H1 (cell line): ENCODE data around the gene POLA1. TPM values are rescaled to one million over a fixed set of nuclear protein-coding genes. Genes with fewer than 3 reads are reported as not detected.
A peak's percentile ranks its signal among the peaks of the same experiment; 100 is the strongest.

ENCODE experiments used
- CTCF ChIA-PET: fragments of 300-600 bp; sonication (Branson Sonifier 250); formaldehyde crosslinking; loops from one replicate; lab custom pipeline; 2021; ENCODE audit not compliant: partially characterized antibody; lab: Charles Lee
- POLR2A ChIA-PET: fragments of 300-600 bp; sonication (Branson Sonifier 250); formaldehyde crosslinking; loops from one replicate; lab custom pipeline; 2021; ENCODE audit warnings: inconsistent platforms; ENCODE audit not compliant: partially characterized antibody; lab: Charles Lee
- DNase-seq, 2 experiments: peaks; one replicate each; pipeline versions ENCODE4 v3.0.0 to v3.0.0-alpha.2; 2010 to 2022; ENCODE audit warnings: low spot score in 2 of 2, low read depth in 1 of 2, mixed read lengths in 1 of 2
- FAIRE-seq: peaks from 2 replicates; lab custom pipeline; 2011; peaks lifted over from hg19 to GRCh38; lab: Jason Lieb, UNC
- H2AFZ ChIP-seq: 2 replicates; pipeline ENCODE4 v1.8.1; 2012; ENCODE audit warnings: low read length, inconsistent platforms
- H2AK5ac ChIP-seq: 2 replicates; pipeline ENCODE4 v1.6.1; 2013; ENCODE audit warnings: low read depth, low read length
- H2BK120ac ChIP-seq: replicated peaks from 2 replicates; pipeline ENCODE3; 2013; ENCODE audit warnings: low read depth, low read length, inconsistent platforms
- H2BK12ac ChIP-seq: 2 replicates; pipeline ENCODE4 v1.6.1; 2013; ENCODE audit warnings: low read depth, low read length
- H2BK15ac ChIP-seq: 2 replicates; pipeline ENCODE4 v1.6.1; 2013; ENCODE audit warnings: low read length
- H2BK20ac ChIP-seq: 2 replicates; pipeline ENCODE4 v1.6.1; 2013; ENCODE audit warnings: low read length
- H2BK5ac ChIP-seq: 2 replicates; pipeline ENCODE4 v1.6.1; 2013; ENCODE audit warnings: low read depth, low read length
- H3K14ac ChIP-seq: 2 replicates; pipeline ENCODE4 v1.6.1; 2013; ENCODE audit warnings: inconsistent platforms; ENCODE audit not compliant: insufficient read length
- H3K18ac ChIP-seq: 2 replicates; pipeline ENCODE4 v1.6.1; 2013; ENCODE audit warnings: low read length; ENCODE audit errors: extremely low read depth
- H3K23ac ChIP-seq: 2 replicates; pipeline ENCODE4 v1.6.1; 2013; ENCODE audit warnings: inconsistent platforms; ENCODE audit not compliant: insufficient read length
- H3K23me2 ChIP-seq: 2 replicates; pipeline ENCODE4 v1.6.1; 2013; ENCODE audit warnings: low read depth, low read length
- H3K27ac ChIP-seq: 2 replicates; pipeline ENCODE4 v1.6.1; 2011; ENCODE audit warnings: low read depth, low read length, inconsistent platforms
- H3K27me3 ChIP-seq, 4 experiments: replicated peaks in 1 of 4; 1 replicate in 1 of 4; 2 replicates in 3 of 4; pipeline versions ENCODE4 v1.6.1 to v1.8.1; 2011 to 2013; ENCODE audit warnings: low read length in 3 of 4, mild to moderate bottlenecking in 3 of 4, inconsistent platforms in 2 of 4, mixed read lengths in 2 of 4, moderate library complexity in 1 of 4; ENCODE audit not compliant: control insufficient read depth in 3 of 4, insufficient read depth in 3 of 4; ENCODE audit errors: extremely low read depth in 1 of 4
- H3K36me3 ChIP-seq, 4 experiments: 2 replicates each; pipeline versions ENCODE4 v1.6.1 to v1.8.1; 2011 to 2013; ENCODE audit warnings: mild to moderate bottlenecking in 4 of 4, low read length in 3 of 4, moderate library complexity in 2 of 4, control low read depth in 1 of 4, inconsistent platforms in 1 of 4; ENCODE audit not compliant: insufficient read depth in 4 of 4, control insufficient read depth in 2 of 4
- H3K4ac ChIP-seq: replicated peaks from 2 replicates; pipeline ENCODE3; 2013; ENCODE audit warnings: low read length, low read depth, mixed read lengths, inconsistent platforms; ENCODE audit not compliant: insufficient read length
- H3K4me1 ChIP-seq, 4 experiments: replicated peaks in 1 of 4; 1 replicate in 1 of 4; 2 replicates in 3 of 4; pipeline versions ENCODE4 v1.6.1 to v1.8.1; 2011 to 2013; ENCODE audit warnings: low read length in 3 of 4, inconsistent platforms in 2 of 4, mixed read lengths in 1 of 4; ENCODE audit not compliant: insufficient read depth in 4 of 4, control insufficient read depth in 3 of 4
- H3K4me2 ChIP-seq, 2 experiments: 2 replicates each; pipeline versions ENCODE4 v1.6.1 to v1.8.1; 2011 to 2013; ENCODE audit warnings: low read depth in 2 of 2, low read length in 2 of 2, control low read depth in 1 of 2, inconsistent platforms in 1 of 2, mild to moderate bottlenecking in 1 of 2; ENCODE audit not compliant: insufficient read depth in 1 of 2
- H3K4me3 ChIP-seq, 4 experiments: fragments of 200-600, 300-600 bp in 1 of 4; sonication (generic), shearing (Covaris generic), sonication (Bioruptor Twin) in 1 of 4; 2 replicates each; pipeline versions ENCODE4 v1.5.1 to v1.8.1; 2011 to 2016; ENCODE audit warnings: low read length in 4 of 4, low read depth in 3 of 4, control low read depth in 2 of 4, inconsistent platforms in 2 of 4, mild to moderate bottlenecking in 2 of 4, mixed read lengths in 1 of 4, moderate library complexity in 1 of 4; ENCODE audit not compliant: insufficient read depth in 2 of 4; ENCODE audit errors: extremely low read depth in 1 of 4
- H3K56ac ChIP-seq: replicated peaks from 2 replicates; pipeline ENCODE3; 2013; ENCODE audit warnings: low read depth, mild to moderate bottlenecking, mixed read lengths, low read length, inconsistent platforms; ENCODE audit not compliant: insufficient read length
- H3K79me1 ChIP-seq: 2 replicates; pipeline ENCODE4 v1.6.1; 2013; ENCODE audit warnings: low read depth, low read length, control low read depth
- H3K79me2 ChIP-seq, 2 experiments: 2 replicates each; pipeline versions ENCODE4 v1.6.1 to v1.8.1; 2012 to 2013; ENCODE audit warnings: low read length in 2 of 2, mild to moderate bottlenecking in 2 of 2, inconsistent platforms in 1 of 2; ENCODE audit not compliant: insufficient read depth in 2 of 2, control insufficient read depth in 1 of 2
- H3K9ac ChIP-seq, 4 experiments: replicated peaks in 1 of 4; 1 replicate in 1 of 4; 2 replicates in 3 of 4; pipeline versions ENCODE4 v1.6.1 to v1.8.1; 2011 to 2013; ENCODE audit warnings: low read depth in 3 of 4, low read length in 3 of 4, control low read depth in 2 of 4, mild to moderate bottlenecking in 2 of 4, moderate library complexity in 2 of 4, inconsistent platforms in 1 of 4; ENCODE audit errors: extremely low read depth in 1 of 4
- H3K9me3 ChIP-seq, 2 experiments: 2 replicates each; pipeline versions ENCODE4 v1.6.1 to v1.8.1; 2012 to 2013; ENCODE audit warnings: mild to moderate bottlenecking in 2 of 2, moderate library complexity in 2 of 2, control low read depth in 1 of 2, inconsistent platforms in 1 of 2, low read depth in 1 of 2, low read length in 1 of 2, mixed read lengths in 1 of 2; ENCODE audit not compliant: insufficient read depth in 2 of 2
- H4K20me1 ChIP-seq, 2 experiments: replicated peaks in 1 of 2; 2 replicates each; pipeline versions ENCODE3 to v1.8.1; 2011 to 2013; ENCODE audit warnings: inconsistent platforms in 2 of 2, low read length in 2 of 2, mild to moderate bottlenecking in 1 of 2; ENCODE audit not compliant: insufficient read depth in 2 of 2, control insufficient read depth in 1 of 2
- H4K5ac ChIP-seq: 2 replicates; pipeline ENCODE4 v1.6.1; 2013; ENCODE audit warnings: low read length, low read depth, mixed read lengths, inconsistent platforms; ENCODE audit not compliant: insufficient read length
- H4K8ac ChIP-seq: 2 replicates; pipeline ENCODE4 v1.8.0; 2013; ENCODE audit warnings: mild to moderate bottlenecking, moderate library complexity, low read length, inconsistent platforms; ENCODE audit not compliant: insufficient read depth; ENCODE audit errors: extremely low read depth
- H4K91ac ChIP-seq: replicated peaks from 2 replicates; pipeline ENCODE3; 2013; ENCODE audit warnings: low read length, mixed read lengths, inconsistent platforms; ENCODE audit not compliant: insufficient read length
- CBX8 ChIP-seq: fragments of 300-800, 300-1000 bp; sonication (generic); IDR thresholded peaks from 2 replicates; pipeline ENCODE4 v1.7.1; 2016; ENCODE audit warnings: low read depth, low read length, borderline replicate concordance
- CHD1 ChIP-seq: IDR thresholded peaks from 2 replicates; pipeline ENCODE4 v1.6.1; 2012; ENCODE audit warnings: low read depth, low read length, improper control_type of control experiment
- CTBP2 ChIP-seq: IDR thresholded peaks from 2 replicates; pipeline ENCODE4 v1.7.0; 2011; ENCODE audit warnings: borderline replicate concordance, mild to moderate bottlenecking, moderate library complexity, mixed read lengths, low read length; ENCODE audit not compliant: insufficient read depth, insufficient read length
- EZH2 ChIP-seq: fragments of 200-600 bp; sonication (generic); IDR thresholded peaks from 2 replicates; pipeline ENCODE4 v1.7.1; 2012; ENCODE audit warnings: low read depth, mild to moderate bottlenecking, moderate library complexity, low read length, inconsistent platforms; ENCODE audit not compliant: severe bottlenecking
- GTF2F1 ChIP-seq: IDR thresholded peaks from 2 replicates; pipeline ENCODE4 v1.6.1; 2012; ENCODE audit warnings: low read depth, low read length, improper control_type of control experiment, borderline replicate concordance
- JUND ChIP-seq: IDR thresholded peaks from 2 replicates; pipeline ENCODE4 v1.6.1; 2011; ENCODE audit warnings: mild to moderate bottlenecking, improper control_type of control experiment, low read length
- NRF1 ChIP-seq: IDR thresholded peaks from 2 replicates; pipeline ENCODE4 v1.6.1; 2011; ENCODE audit warnings: mild to moderate bottlenecking, low read depth, low read length, improper control_type of control experiment
- RAD21 ChIP-seq, 2 experiments: IDR thresholded peaks in 1 of 2; conservative IDR thresholded peaks in 1 of 2; 2 replicates each; pipeline ENCODE4 v1.6.1; 2011; ENCODE audit warnings: low read depth in 2 of 2, low read length in 2 of 2, improper control_type of control experiment in 1 of 2, inconsistent platforms in 1 of 2, mild to moderate bottlenecking in 1 of 2, moderate library complexity in 1 of 2
- RBBP5 ChIP-seq: IDR thresholded peaks from 2 replicates; pipeline ENCODE4 v1.7.1; 2012; ENCODE audit warnings: low read depth, mild to moderate bottlenecking, inconsistent platforms, low read length, moderate library complexity, borderline replicate concordance
- RNF2 ChIP-seq: fragments of 200-900, 300-1000 bp; sonication (generic); IDR thresholded peaks from 2 replicates; pipeline ENCODE4 v1.7.1; 2016; ENCODE audit warnings: borderline replicate concordance, low read depth, mild to moderate bottlenecking, antibody characterized with exemption, low read length; ENCODE audit not compliant: poor library complexity, severe bottlenecking; ENCODE audit errors: missing control alignments
- TCF12 ChIP-seq: IDR thresholded peaks from 2 replicates; pipeline ENCODE4 v1.6.1; 2011; ENCODE audit warnings: low read depth, mild to moderate bottlenecking, low read length
- WGBS, 2 experiments: shearing (Covaris generic) in 1 of 2; methylation state at CpG; one replicate each; pipeline versions ENCODE4 v1.1.6 to v1.1.7; 2013 to 2015; ENCODE audit warnings: low lambda C conversion rate in 2 of 2, mixed read lengths in 2 of 2, inconsistent platforms in 1 of 2, low coverage in 1 of 2, missing lambda C conversion rate in 1 of 2; ENCODE audit not compliant: insufficient replicate concordance in 2 of 2, insufficient coverage in 1 of 2, insufficient read length in 1 of 2; ENCODE audit errors: extremely low coverage in 1 of 2, missing lambda C conversion rate in 1 of 2; 5-methylcytosine and 5-hydroxymethylcytosine counted together
- polyA plus RNA-seq, 7 experiments: library from polyadenylated mRNA; depleted of rRNA in 3 of 7; stranded (reverse) in 5 of 7; unstranded in 2 of 7; fragments of >200 nt in 5 of 7; fragments of 200-250 nt in 2 of 7; gene quantifications; 1 replicate in 5 of 7; 2 replicates in 1 of 7; 4 replicates in 1 of 7; pipeline versions ENCODE4 v1.2.1 to v1.2.3, GENCODE V29; 2011 to 2013; ENCODE audit warnings: missing spikeins in 2 of 7, mixed read lengths in 2 of 7
- total RNA-seq: library from RNA; stranded (reverse); fragmentation: NEBNext Ultra II Directional; extraction: Animal tissue kit (Norgen Biotek cat#: 25700); gene quantifications from 2 replicates; pipeline ENCODE4 v1.2.1, GENCODE V29; 2021
- TF ChIP-seq, protein P1 (sequence below): IDR thresholded peaks from 2 replicates; pipeline ENCODE4 v1.6.1; 2012; ENCODE audit warnings: inconsistent platforms

The POLA1 gene
- total and polyA plus RNA-seq, 2 of the 8 experiments (the other 6 are each of a cell fraction or from before 2014, with no cell fraction given), result 5.6 to 34.9 TPM

DNA sequence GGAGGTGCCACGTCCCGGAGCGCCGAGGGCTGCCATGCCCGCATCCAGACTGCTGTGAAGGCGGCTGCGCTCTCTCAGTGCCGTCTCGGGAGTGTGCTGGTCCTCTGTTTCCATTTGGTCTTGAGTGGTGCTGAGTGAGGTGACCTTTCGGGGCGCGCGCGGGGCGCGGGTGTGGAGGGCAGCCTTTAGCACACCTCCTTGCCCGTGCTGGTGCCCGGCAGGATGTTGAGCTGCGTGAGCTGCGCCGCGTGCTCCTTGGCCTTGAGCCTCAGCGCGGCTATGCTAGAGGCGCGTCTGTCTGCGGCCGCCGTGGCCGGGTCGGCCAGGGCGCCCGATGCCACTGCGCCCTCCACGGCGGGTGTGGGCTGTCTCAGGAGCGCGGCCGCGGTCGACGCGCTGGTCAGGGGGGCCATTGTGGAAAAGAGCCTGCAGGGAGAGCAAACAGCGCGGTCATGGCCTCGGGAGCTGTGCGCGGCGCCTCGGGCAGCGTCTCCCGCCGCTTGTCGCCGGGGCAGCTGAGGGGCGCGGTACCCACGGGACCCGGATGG lies 310.8 kb downstream of the POLA1 start:
- no peaks in the 10 kb centered on the region for H3K9me3 ChIP-seq
- H3K79me1 ChIP-seq, result no peaks in the 10 kb centered on the region
- H3K79me2 ChIP-seq, result no peaks in the 10 kb centered on the region
- ChIA-PET POLR2A (interaction anchor here (1.7 kb wide), 1 partner anchor 11 kb away, joined by 3 read pairs; the partner anchor contains the start of gene ARX), CTCF (no interaction called here)
- H4K20me1 ChIP-seq, result peaks cover 2 to 4% of the 10 kb centered on the region in 2 experiments
- no peak overlapping the region for H3K56ac ChIP-seq
- no peak overlapping the region for H2BK120ac ChIP-seq
- no peak overlapping the region for H4K8ac ChIP-seq
- H3K23me2 ChIP-seq, result peaks cover 8% of the 10 kb centered on the region; the same call in 1 of the 2 replicates
- no peak overlapping the region for H3K18ac ChIP-seq
- peaks cover 63 to 91% (median 84%) of the 10 kb centered on the region in 4 experiments for H3K27me3 ChIP-seq
- no peak overlapping the region for H2BK15ac ChIP-seq
- no peak overlapping the region for H3K9ac ChIP-seq
- H4K5ac ChIP-seq, result no peak overlapping the region
- no peak overlapping the region for H3K23ac ChIP-seq
- H3K14ac ChIP-seq, result no peak overlapping the region
- no peak overlapping the region for H3K4ac ChIP-seq
- H3K27ac ChIP-seq, result no peak overlapping the region
- no peak for FAIRE-seq
- no peak overlapping the region for H2BK5ac ChIP-seq
- no peak overlapping the region for H2BK20ac ChIP-seq
- H2BK12ac ChIP-seq, result no peak overlapping the region
- no peak overlapping the region for H2AK5ac ChIP-seq
- peaks cover 0 to 11% (median 0%) of the 10 kb centered on the region in 4 experiments; a peak in 2 of 8 replicates for H3K36me3 ChIP-seq
- peak overlapping the region; percentile 4 to 51 (median 11); a peak in 5 of 8 replicates for H3K4me3 ChIP-seq
- no peak overlapping the region for H4K91ac ChIP-seq
- H3K4me1 ChIP-seq, result peaks cover 4 to 19% (median 10%) of the 10 kb centered on the region in 4 experiments
- no peak for DNase-seq
- H3K4me2 ChIP-seq, result peak overlapping the region; percentile 65 to 70
- no peak overlapping the region for H2AFZ ChIP-seq
- WGBS, 2 experiments, result no CpG with 5 or more reads among the region's 59 CpGs
- TF ChIP-seq RAD21 (IDR thresholded peaks at IDR 0.05 in 1 of 2, conservative IDR thresholded peaks at IDR 0.05 in 1 of 2; ENCODE audit: low read depth in 2 of 2, low read length in 2 of 2) (no peak), CTBP2 (peak; percentile 18), TCF12 (no peak), EZH2 (peak; percentile 70), RBBP5 (no peak), CHD1 (no peak), GTF2F1 (no peak), CBX8 (0 out of 2 replicates have a peak, but pooled peaks have one; percentile 34), JUND (no peak), RNF2 (peak; percentile 73), NRF1 (no peak)
- TF ChIP-seq, protein P1, sequence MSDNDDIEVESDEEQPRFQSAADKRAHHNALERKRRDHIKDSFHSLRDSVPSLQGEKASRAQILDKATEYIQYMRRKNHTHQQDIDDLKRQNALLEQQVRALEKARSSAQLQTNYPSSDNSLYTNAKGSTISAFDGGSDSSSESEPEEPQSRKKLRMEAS, result 0 out of 2 replicates have a peak, but pooled peaks have one; percentile 30
